Central memory CD8-positive, alpha-beta T cell (primary cell): Measurements from ENCODE around the gene RCOR1.
A peak's percentile ranks its signal among the peaks of the same experiment; 100 is the strongest.
"Not testable (repeated sequence)": the region's sequence is repeated elsewhere in the genome, so short reads cannot be mapped to it uniquely, and the experiment has no call there.

ENCODE experiments used
- ATAC-seq: fragments of 150-1000 bp; cut with Tn5 transposase; replicated peaks from 2 replicates; pipeline ENCODE4 v1.10.0; 2022; ENCODE audit warnings: mild to moderate bottlenecking, moderate FRiP score, moderate number of reproducible peaks; ENCODE audit not compliant: poor library complexity, severe bottlenecking; ENCODE audit errors: extremely low read depth
- DNase-seq, 2 donors: peaks; one replicate each; pipeline ENCODE4 v3.0.0; 2021; ENCODE audit warnings: low spot score in 2 of 2
- H3K27ac Mint-ChIP-seq: one replicate; pipeline ENCODE4 v1.8.0; 2022; ENCODE audit warnings: low read depth, mild to moderate bottlenecking, moderate library complexity, mixed read lengths
- H3K27me3 Mint-ChIP-seq: one replicate; pipeline ENCODE4 v1.8.0; 2022; ENCODE audit warnings: mixed read lengths
- H3K36me3 Mint-ChIP-seq: one replicate; pipeline ENCODE4 v1.8.0; 2022; ENCODE audit warnings: mild to moderate bottlenecking, moderate library complexity, mixed read lengths; ENCODE audit not compliant: insufficient read depth
- H3K4me1 Mint-ChIP-seq: one replicate; pipeline ENCODE4 v1.8.0; 2022; ENCODE audit warnings: mixed read lengths
- H3K4me3 Mint-ChIP-seq: one replicate; pipeline ENCODE4 v1.8.0; 2022; ENCODE audit warnings: mild to moderate bottlenecking, moderate library complexity, mixed read lengths
- H3K9me3 Mint-ChIP-seq: one replicate; pipeline ENCODE4 v1.8.0; 2022; ENCODE audit warnings: mixed read lengths

Gene RCOR1

GRCh38 chr14:102765770-102766169 is 173.3 kb downstream of the RCOR1 start:
- H3K4me3 Mint-ChIP-seq, H3K9me3 Mint-ChIP-seq, ATAC-seq: not testable (repeated sequence)

GRCh38 chr14:102768223-102769048 is 176.0 kb downstream of the RCOR1 start:
- peak; percentile 19 for ATAC-seq
- Mint-ChIP-seq H3K9me3 (no peaks in the 10 kb centered on the region), H3K4me1 (no peaks in the 10 kb centered on the region), H3K27me3 (no peaks in the 10 kb centered on the region), H3K4me3 (no peak overlapping the region), H3K36me3 (peaks cover 1% of the 10 kb centered on the region), H3K27ac (no peak overlapping the region)
- no peak for DNase-seq

More at GRCh38 chr14:102765770-102766169, 173.3 kb downstream of the RCOR1 start:
- not testable (repeated sequence) for H3K4me1 Mint-ChIP-seq, H3K36me3 Mint-ChIP-seq, H3K27ac Mint-ChIP-seq, DNase-seq, H3K27me3 Mint-ChIP-seq

GRCh38 chr14:102769049-102769327 is 176.5 kb downstream of the RCOR1 start:
- Mint-ChIP-seq H3K27me3 (no peaks in the 10 kb centered on the region), H3K36me3 (peaks cover 1% of the 10 kb centered on the region), H3K4me3 (no peak overlapping the region), H3K9me3 (no peaks in the 10 kb centered on the region), H3K27ac (no peak overlapping the region), H3K4me1 (no peaks in the 10 kb centered on the region)
- ATAC-seq (no peak), DNase-seq (no peak)

- peaks cover 8% of the 10 kb centered on the region for H3K36me3 Mint-ChIP-seq
- no peaks in the 10 kb centered on the region for H3K27me3 Mint-ChIP-seq
- ATAC-seq (no peak), DNase-seq (no peak)
- no peaks in the 10 kb centered on the region for H3K9me3 Mint-ChIP-seq
- no peak overlapping the region for H3K27ac Mint-ChIP-seq
- no peak overlapping the region for H3K4me3 Mint-ChIP-seq
- H3K4me1 Mint-ChIP-seq, result peaks cover 5% of the 10 kb centered on the region
Observed at GRCh38 chr14:102770147-102771123, 178.0 kb downstream of the RCOR1 start.

- ATAC-seq, result no peak
- H3K27ac Mint-ChIP-seq, result no peak overlapping the region
- H3K4me3 Mint-ChIP-seq, result no peak overlapping the region
Observed at GRCh38 chr14:102771144-102771543, 178.7 kb downstream of the RCOR1 start.

GRCh38 chr14:102772781-102773570 is 180.5 kb downstream of the RCOR1 start:
- no peak for DNase-seq
- no peak for ATAC-seq
- Mint-ChIP-seq H3K9me3 (no peaks in the 10 kb centered on the region), H3K36me3 (peaks cover 14% of the 10 kb centered on the region), H3K4me3 (no peak overlapping the region), H3K27me3 (no peaks in the 10 kb centered on the region), H3K4me1 (peaks cover 10% of the 10 kb centered on the region), H3K27ac (peak overlapping the region; percentile 71)

More at GRCh38 chr14:102771144-102771543, 178.7 kb downstream of the RCOR1 start:
- no peaks in the 10 kb centered on the region for H3K27me3 Mint-ChIP-seq
- peaks cover 8% of the 10 kb centered on the region for H3K36me3 Mint-ChIP-seq
- peaks cover 5% of the 10 kb centered on the region for H3K4me1 Mint-ChIP-seq
- no peaks in the 10 kb centered on the region for H3K9me3 Mint-ChIP-seq
- no peak for DNase-seq

- Mint-ChIP-seq H3K36me3 (peaks cover 24% of the 10 kb centered on the region), H3K9me3 (no peaks in the 10 kb centered on the region), H3K4me3 (no peak overlapping the region), H3K4me1 (peaks cover 24% of the 10 kb centered on the region), H3K27me3 (no peaks in the 10 kb centered on the region), H3K27ac (peak overlapping the region; percentile 98)
- peak; percentile 29 to 57 for DNase-seq
- peak; percentile 20 for ATAC-seq
Observed at GRCh38 chr14:102774391-102775153, 182.1 kb downstream of the RCOR1 start.

GRCh38 chr14:102775855-102776760 is 183.7 kb downstream of the RCOR1 start:
- Mint-ChIP-seq H3K27ac (peak overlapping the region; percentile 98), H3K27me3 (no peaks in the 10 kb centered on the region), H3K4me1 (peaks cover 40% of the 10 kb centered on the region), H3K4me3 (peak overlapping the region; percentile 85), H3K36me3 (peaks cover 24% of the 10 kb centered on the region), H3K9me3 (no peaks in the 10 kb centered on the region)
- ATAC-seq (no peak), DNase-seq (no peak)

GRCh38 chr14:102776761-102777710 is 184.6 kb downstream of the RCOR1 start, which contains the start of gene TRAF3:
Gene TRAF3 (plus strand): TSS chr14:102777449. CDS start chr14:102870202, 92,753 bp downstream.
- Mint-ChIP-seq H3K36me3 (peaks cover 27% of the 10 kb centered on the region), H3K27me3 (no peaks in the 10 kb centered on the region), H3K9me3 (no peaks in the 10 kb centered on the region), H3K4me1 (peaks cover 42% of the 10 kb centered on the region), H3K4me3 (peak within 1 kb of the TSS; percentile 88), H3K27ac (peak within 1 kb of the TSS; percentile 98)
- ATAC-seq (peak; percentile 76), DNase-seq (peak; percentile 70 to 85)

GRCh38 chr14:102777711-102778337 is 185.4 kb downstream of the RCOR1 start:
- DNase-seq (peak in 1 of 2 donors; percentile 18), ATAC-seq (peak; percentile 29)
- Mint-ChIP-seq H3K27me3 (no peaks in the 10 kb centered on the region), H3K9me3 (no peaks in the 10 kb centered on the region), H3K36me3 (peaks cover 27% of the 10 kb centered on the region), H3K27ac (peak overlapping the region; percentile 94), H3K4me3 (peak overlapping the region; percentile 88), H3K4me1 (peaks cover 45% of the 10 kb centered on the region)
